Mononuclear cell (primary cell): ENCODE measurements around the gene EIF3M. TPM values are rescaled to one million over a fixed set of nuclear protein-coding genes. Genes with fewer than 3 reads are reported as not detected.

ENCODE experiments used
- H3K27me3 ChIP-seq: 2 replicates; pipeline ENCODE4 v1.6.0; 2011; ENCODE audit warnings: low read length, control low read depth; ENCODE audit not compliant: insufficient read depth
- H3K4me1 ChIP-seq: 2 replicates; pipeline ENCODE4 v1.5.1; 2011; ENCODE audit warnings: mild to moderate bottlenecking, low read length, control low read depth; ENCODE audit not compliant: insufficient read depth
- H3K4me3 ChIP-seq: 2 replicates; pipeline ENCODE4 v1.5.1; 2011; ENCODE audit warnings: mild to moderate bottlenecking, low read length, moderate library complexity
- H3K9me3 ChIP-seq: 2 replicates; pipeline ENCODE4 v1.5.1; 2011; ENCODE audit warnings: low read depth, mild to moderate bottlenecking, control low read depth, low read length
- total RNA-seq: library from RNA; depleted of rRNA; stranded (reverse); fragments of >200 nt; gene quantifications from one replicate; pipeline ENCODE4 v1.2.3, GENCODE V29; 2012

Gene EIF3M
- total RNA-seq, 1 donor: 466 TPM

DNA sequence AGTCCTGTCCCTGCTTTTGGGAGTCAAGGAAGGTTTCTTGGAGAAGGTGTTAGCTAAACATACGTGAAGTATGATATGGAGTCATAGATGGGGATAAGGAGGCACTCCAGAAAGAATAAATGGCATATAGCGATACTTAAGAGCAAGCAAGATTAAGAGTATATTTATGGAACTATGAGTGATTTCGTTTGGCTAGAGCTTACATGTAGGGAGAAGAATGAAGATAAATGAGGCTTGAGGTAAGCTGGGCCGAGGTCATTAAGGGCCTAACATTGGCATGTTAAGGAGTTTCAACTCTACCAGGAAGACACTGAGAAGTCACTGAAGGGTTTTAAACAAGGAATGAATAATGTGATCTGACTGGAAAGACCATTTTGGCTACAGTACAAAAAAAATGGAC, 33.3 kb downstream of the EIF3M start:
- no peaks in the 10 kb centered on the region for H3K4me1 ChIP-seq
- H3K4me3 ChIP-seq: no peak overlapping the region
- H3K9me3 ChIP-seq: no peaks in the 10 kb centered on the region
- peaks cover 3% of the 10 kb centered on the region for H3K27me3 ChIP-seq

DNA sequence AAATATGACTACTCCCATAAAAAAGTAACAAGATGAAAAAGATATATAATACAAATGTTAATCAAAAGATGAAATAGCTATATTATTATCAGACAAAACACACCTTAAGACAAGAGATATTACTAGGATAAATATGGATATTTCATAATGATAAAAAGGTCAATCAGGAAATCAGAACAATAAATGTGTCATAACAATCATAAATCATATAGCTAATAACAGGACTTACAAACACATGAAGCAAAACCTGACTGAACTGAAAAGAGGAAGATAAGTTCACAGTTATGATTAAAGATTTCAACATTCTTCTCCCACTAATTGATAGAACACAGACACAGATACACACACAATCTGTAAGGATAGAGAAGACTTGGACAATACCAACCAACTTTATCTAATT, 47.2 kb downstream of the EIF3M start:
- Histone ChIP-seq H3K9me3 (no peaks in the 10 kb centered on the region), H3K27me3 (no peaks in the 10 kb centered on the region), H3K4me3 (no peak overlapping the region), H3K4me1 (no peaks in the 10 kb centered on the region)

GRCh38 chr11:32635819-32636218, 52.2 kb downstream of the EIF3M start:
- Histone ChIP-seq H3K27me3 (no peaks in the 10 kb centered on the region), H3K9me3 (no peaks in the 10 kb centered on the region), H3K4me3 (no peak overlapping the region), H3K4me1 (no peaks in the 10 kb centered on the region)

- no peaks in the 10 kb centered on the region for H3K27me3 ChIP-seq
- no peaks in the 10 kb centered on the region for H3K9me3 ChIP-seq
- H3K4me1 ChIP-seq: no peaks in the 10 kb centered on the region
- no peak overlapping the region for H3K4me3 ChIP-seq
These were observed 57.7 kb downstream of the EIF3M start for GRCh38 chr11:32641361-32641760.

DNA sequence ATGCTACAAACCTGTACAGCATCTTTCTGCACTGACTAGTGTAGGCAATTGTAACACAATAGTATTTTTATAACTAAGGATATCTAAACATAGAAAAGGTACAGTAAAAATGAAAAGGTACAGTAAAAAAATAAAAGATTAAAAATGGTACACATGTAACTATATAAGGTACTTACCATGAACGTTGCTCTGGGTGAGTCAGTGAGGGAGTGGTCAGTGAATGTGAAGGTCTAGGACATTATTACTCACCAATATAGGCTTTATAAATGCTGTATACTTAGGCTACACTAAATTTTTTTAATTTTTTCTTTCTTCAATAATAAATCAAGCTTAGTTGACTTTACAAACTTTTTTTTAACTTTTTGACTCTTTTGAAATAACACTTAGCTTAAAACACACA, 59.9 kb downstream of the EIF3M start:
- Histone ChIP-seq H3K4me1 (no peaks in the 10 kb centered on the region), H3K4me3 (no peak overlapping the region), H3K27me3 (no peaks in the 10 kb centered on the region), H3K9me3 (no peaks in the 10 kb centered on the region)

Other genes starting within 250 kb of the EIF3M start
- gene WT1, start 148.3 kb upstream of the EIF3M start, total RNA-seq: not detected
- not detected for gene CCDC73, start 210.8 kb downstream of the EIF3M start, total RNA-seq
- gene PRRG4, start 246.1 kb downstream of the EIF3M start, total RNA-seq: 2.5 TPM